ENCODE results near the gene CLEC4G.

- TF ChIP-seq, protein P1, sequence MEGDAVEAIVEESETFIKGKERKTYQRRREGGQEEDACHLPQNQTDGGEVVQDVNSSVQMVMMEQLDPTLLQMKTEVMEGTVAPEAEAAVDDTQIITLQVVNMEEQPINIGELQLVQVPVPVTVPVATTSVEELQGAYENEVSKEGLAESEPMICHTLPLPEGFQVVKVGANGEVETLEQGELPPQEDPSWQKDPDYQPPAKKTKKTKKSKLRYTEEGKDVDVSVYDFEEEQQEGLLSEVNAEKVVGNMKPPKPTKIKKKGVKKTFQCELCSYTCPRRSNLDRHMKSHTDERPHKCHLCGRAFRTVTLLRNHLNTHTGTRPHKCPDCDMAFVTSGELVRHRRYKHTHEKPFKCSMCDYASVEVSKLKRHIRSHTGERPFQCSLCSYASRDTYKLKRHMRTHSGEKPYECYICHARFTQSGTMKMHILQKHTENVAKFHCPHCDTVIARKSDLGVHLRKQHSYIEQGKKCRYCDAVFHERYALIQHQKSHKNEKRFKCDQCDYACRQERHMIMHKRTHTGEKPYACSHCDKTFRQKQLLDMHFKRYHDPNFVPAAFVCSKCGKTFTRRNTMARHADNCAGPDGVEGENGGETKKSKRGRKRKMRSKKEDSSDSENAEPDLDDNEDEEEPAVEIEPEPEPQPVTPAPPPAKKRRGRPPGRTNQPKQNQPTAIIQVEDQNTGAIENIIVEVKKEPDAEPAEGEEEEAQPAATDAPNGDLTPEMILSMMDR (conservative IDR thresholded peaks at IDR 0.05), result no peak
- no peak for TF ChIP-seq EZH2 (IDR thresholded peaks at IDR 0.05; ENCODE audit: low read depth)
Observed at GRCh38 chr19:7731615-7732014, 295 bp downstream of the CLEC4G start.
